Brain pericyte (primary cell): ENCODE results near the gene DNAH8.
"Not testable (repeated sequence)": the region's sequence is repeated elsewhere in the genome, so short reads cannot be mapped to it uniquely, and the experiment has no call there.

ENCODE experiments used
- DNase-seq: peaks from one replicate; pipeline ENCODE4 v3.0.0-alpha.2; 2012; ENCODE audit warnings: low read depth, low spot score

The DNAH8 gene

GRCh38 chr6:38794682-38795081 is 79.6 kb downstream of the DNAH8 start:
- no peak for DNase-seq

- no peak for DNase-seq
These were observed 80.9 kb downstream of the DNAH8 start for GRCh38 chr6:38796006-38796405.

DNA sequence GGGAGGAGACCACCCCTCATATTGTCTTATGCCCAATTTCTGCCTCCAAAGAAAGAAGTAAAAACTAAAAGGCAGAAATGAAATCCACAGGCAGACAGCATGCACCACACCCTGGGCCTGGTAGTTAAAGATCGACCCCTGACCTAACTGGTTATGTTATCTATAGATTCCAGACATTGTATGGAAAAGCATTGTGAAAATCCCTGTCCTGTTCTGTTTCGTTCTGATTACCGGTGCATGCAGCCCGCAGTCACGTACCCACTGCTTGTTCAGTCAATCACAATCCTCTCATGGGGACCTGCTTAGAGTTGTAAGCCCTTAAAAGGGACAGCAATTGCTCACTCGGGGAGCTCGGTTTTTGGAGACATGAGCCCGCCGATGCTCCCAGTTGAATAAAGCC is 81.3 kb downstream of the DNAH8 start:
- not testable (repeated sequence) for DNase-seq

GRCh38 chr6:38796850-38797249 is 81.7 kb downstream of the DNAH8 start:
- no peak for DNase-seq

DNA sequence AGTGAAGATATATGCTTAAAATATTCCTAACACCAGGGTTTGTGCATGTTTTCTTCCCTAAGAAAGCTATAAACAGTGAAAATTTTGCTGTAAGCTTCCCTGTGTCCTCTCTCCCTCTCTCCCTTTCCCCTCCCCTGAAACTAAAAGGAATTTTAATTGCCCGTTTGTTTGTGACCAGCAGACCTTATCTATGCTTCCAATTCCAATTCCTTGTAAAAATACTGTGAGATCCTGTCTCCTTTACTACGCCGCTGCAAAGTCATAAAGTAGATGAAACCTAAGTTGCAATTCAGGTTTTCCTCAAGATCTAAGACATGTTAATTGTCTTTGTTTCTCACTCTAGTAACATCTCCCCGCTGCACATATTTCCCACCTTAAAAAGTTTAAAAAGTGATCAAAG is 82.3 kb downstream of the DNAH8 start:
- no peak for DNase-seq

DNA sequence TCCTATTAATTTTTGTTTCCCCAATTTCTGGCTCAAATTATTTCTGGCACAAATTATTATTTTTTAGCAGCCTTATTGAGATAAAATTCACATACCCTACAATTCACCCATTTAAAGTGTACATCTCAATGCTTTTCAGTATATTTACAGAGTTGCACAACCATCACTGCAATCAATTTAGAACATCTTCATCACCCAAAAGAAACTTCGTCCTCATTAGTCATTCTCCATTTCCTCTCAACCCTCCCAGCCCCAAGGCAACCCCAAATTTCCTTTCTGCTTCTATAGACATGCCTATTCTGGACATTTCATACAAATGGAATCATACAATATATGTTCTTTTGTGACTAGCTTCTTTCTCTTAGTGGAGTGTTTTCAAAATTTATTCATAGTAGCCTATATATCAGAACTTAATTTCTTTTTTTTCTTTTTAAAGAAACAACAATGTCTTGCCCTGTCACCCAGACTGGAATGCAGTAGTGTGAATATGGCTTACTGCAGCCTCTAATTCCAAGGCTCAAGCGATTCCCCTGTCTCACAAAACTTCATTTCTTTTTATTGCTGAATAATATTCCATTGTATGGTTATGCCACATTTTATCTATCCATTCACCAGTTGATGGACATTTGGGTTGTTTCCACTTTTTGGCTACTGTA is 84.5 kb downstream of the DNAH8 start:
- DNase-seq: no peak

DNA sequence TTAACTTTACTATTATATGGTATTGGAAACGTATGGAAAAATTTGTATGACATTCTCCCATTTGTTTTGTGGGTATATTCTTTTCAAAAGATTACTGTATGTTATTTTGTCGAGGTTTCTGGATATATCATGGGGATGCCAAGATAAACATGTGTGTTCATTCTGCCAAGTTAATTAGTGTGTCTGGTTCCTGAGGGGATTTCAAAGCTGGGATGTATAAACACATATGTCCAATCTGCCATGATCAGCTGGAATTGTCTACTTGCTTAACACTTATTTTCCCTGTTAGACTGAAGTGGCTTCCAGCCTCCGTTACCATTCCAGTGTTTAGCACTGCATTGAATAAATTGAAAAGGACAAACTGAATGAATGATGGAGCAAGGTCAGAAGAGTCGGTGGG is 86.2 kb downstream of the DNAH8 start:
- no peak for DNase-seq

DNA sequence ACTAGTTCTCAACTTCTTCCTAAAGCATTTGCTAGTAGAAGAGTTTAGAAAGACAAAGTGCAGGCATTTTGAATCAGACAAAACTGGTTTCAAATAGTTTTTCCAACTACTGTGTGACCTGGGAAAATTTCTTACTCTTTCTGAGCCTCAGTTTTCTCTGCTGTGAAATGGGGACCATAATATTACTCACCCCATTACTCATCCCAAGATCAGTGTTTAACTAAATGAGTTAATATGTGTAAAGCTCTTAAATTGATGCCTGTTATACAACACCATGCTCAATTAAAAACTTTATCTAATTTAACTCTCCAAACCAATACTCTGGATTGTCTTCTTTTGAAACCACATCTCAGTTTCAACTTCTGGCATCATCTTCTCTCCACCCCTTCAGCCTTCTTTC is 87.4 kb downstream of the DNAH8 start:
- DNase-seq: no peak

DNA sequence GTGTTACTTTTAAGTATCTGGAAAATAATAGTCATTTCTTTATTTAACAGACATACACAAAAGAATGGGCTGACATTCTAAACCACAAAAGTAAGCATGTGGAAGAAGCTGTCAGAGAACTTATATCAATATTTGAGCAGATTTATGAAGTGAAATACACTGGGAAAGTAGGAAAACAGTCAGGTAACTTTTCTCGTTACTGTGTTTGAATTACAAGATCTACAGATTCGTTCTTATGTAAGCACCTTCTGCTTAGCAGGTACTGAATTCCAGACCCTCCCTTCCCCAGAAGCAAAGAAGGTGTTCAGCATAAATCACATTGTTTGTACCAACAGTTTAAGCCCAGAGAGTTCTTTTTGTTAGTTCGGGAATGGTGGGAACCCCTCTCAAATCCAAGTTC is 88.0 kb downstream of the DNAH8 start:
- DNase-seq: no peak

DNA sequence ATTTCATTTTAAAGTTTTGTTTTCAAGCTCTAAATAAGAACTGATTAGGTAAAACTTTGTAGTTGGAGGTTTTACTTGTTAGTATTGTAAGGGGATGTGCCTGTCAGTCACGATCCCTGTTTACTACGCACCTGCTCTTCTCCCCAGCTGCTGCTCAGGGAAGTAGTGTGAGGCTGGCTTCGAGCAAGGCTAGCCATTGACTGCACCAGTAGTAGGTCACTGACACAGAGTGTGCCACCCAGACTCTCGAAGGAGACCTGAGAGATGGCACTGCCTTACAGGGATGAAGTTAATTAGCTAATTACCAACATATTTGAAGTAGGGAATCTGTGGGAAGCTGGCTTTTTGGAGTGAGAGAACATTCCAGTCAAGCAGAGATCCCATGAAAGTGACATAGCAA is 89.2 kb downstream of the DNAH8 start:
- no peak for DNase-seq

DNA sequence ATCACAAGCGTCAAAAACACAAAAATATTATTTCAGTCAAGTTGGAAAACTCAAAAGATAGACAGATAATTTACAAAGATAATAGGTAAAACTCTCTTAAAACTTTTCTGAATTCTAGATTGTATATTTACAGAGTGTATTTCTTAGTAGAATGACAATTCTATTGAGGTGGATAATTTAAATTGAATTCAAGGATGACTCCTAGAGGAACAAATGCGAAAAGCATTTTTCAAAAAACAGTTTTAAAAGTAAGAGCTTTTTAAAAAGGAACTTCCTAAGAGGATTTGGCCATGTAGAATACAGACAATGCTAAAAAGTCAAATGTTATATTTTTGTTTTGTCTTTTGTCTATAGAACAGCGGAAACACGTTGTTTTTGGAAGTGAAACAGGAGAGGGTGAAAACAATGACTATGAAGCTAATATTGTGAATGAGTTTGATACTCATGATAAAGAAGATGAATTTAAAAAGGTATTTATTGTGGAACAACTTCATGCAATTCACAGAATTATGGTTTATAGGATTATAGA is 90.1 kb downstream of the DNAH8 start:
- DNase-seq: no peak

DNA sequence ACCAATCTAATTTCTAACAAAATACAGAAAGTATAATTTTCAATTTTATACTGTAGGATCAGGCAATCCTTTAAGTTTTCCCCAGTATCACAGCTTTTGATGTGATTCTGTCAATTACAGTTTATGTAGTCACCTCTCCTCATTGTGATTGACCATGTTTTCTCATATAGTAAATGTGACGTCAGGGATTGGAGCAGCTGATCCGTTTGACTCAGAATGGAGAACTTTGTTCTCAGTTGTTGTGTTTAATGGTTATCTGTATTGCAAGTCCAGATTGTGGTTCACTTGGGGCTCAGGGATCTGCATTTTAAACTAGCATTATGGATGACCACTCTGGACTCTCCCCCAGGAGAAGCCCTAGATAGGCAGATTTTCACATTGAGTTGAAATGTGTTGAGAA is 90.6 kb downstream of the DNAH8 start:
- no peak for DNase-seq

DNA sequence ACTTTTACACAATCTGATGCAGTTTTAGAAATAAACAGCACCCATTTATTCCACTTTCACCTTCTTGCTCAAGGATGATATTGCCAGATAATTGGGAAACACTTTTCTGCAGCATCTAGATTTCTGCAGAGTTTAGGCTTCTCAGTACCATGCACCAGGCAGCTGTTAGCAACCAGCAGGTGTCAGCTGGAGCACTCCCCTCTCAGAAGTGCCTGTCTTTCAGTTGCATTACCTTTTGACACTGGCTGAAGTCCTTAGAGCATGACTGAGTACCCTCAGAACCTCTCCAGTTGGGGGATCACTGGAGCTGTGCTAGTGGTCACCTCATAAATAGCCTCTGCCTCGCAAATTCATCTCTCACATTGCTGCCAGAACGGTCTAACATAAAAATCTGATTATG is 91.2 kb downstream of the DNAH8 start:
- DNase-seq: no peak

GRCh38 chr6:38806833-38807232 is 91.7 kb downstream of the DNAH8 start:
- no peak for DNase-seq

DNA sequence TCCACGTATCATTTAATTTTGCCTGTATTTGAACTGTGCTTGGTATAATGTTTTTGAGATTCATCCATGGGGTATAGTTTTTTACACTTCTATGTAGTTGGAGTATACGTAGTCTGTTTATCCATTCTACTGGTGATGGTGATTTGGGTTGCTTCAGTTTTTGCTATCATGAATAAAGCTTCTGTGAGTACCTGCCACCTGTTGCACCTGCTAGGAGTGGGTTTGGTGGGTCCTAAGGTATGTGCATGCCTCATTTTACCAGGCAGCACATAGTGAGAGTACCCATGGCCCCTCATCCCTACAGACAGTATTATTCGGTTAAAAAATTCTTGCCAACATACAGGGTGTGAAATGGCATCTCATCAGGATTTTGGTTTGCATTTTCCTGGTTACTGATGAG is 92.9 kb downstream of the DNAH8 start:
- DNase-seq: no peak

GRCh38 chr6:38813041-38813823 is 98.1 kb downstream of the DNAH8 start:
- DNase-seq: no peak

- no peak for DNase-seq
These were observed 99.7 kb downstream of the DNAH8 start for GRCh38 chr6:38814761-38815160.

DNA sequence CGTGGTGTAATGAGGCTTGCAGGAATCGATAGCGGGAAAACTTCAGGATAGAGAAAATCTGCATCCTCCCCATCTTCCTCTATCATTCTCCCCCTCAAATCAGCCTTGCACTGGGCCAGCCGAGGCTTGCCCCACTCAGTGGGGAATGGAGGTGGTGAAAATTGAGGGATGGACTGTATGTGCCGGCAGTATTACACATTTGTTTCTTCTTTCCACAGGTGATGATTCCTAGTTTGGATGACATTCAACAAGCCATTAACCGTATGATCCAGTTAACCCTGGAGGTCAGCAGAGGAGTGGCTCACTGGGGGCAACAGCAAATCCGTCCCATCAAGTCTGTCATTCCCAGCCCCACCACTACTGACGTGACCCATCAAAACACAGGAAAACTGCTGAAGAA is 100.1 kb downstream of the DNAH8 start:
- no peak for DNase-seq

DNA sequence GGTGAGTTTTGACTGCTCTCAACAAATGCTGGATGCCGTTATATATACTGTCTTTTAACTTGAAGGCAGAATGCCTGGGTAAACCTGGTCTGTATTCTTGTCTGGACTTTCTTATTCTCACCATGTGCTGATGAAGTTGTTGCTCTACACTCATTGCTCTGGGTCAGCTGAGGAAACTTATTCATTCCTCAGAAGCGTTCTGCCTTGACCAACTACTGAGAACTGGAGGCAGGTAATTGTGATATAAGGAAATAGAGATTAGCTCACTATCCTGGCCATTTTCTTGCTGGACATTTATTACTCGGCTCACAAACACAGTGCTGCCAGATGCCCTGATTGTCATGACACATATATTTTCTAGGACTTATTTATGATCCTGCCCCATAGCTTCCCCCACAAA is 103.6 kb downstream of the DNAH8 start:
- DNase-seq: no peak

DNA sequence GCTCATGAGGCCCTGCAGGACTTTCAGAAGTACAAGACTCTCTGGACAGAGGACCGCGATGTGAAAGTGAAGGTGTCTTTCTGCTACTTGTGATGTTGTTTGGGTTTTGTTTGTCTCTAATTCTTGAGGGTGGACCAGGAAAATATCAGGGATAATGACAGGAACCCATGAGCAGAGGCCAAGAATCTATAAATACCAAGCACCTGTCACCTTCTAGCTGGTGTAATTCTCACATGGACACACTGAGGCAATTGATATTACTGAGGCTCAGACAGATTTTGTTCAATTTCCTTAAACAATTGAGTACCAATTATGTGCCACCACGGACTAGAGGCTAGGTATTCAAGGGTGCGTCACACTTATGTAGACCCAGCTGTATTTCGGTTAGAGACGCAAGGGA is 107.9 kb downstream of the DNAH8 start:
- DNase-seq: no peak

DNA sequence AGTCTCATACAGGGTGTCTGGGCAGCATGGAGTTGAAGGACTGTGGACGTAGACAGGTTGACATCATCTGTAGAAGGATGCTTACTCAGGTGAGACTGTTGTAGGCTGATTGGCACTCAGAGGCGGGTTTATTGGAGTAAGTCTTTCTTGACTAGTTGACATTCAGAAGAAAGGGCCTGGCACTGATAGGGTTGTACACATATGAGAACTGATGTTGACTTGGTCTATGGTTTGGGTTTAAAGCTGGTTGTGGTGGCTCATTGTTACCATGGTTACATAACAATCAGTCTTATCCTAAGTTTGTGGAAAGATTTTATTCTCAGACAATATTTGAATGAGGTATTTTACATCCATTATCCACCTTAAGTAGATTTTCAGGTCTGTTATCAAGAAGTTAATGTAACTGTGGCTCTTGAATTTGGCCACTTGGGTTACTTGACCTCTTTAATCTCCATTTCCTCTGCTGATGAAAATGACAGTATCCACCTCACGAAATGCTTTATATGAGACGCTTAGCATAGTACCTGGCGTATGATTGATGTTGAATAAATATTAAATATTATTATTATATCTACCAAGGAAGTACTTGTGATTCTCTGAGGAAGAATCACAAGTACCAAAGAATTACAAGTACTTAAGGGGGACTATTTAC is 109.3 kb downstream of the DNAH8 start:
- DNase-seq: no peak

DNA sequence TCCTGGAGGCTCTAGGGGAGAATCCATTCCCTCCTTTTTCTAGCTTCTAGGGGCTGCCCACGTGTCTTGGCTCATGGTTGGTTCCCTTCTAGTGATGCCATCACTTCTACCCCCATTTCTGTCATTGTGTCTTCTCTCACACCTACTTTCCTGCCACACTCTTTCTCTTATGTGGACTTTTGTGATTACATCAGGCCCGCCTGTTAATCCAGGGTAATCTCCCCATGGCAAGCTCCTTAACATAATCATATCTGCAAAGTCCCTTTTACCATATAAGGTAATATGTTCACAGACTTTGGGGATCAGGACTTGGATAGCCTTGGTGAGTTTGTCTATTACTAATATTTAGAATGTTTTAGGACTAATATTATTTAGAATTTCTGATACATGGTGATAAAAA is 111.9 kb downstream of the DNAH8 start:
- no peak for DNase-seq

GRCh38 chr6:38831865-38832264 is 116.8 kb downstream of the DNAH8 start:
- no peak for DNase-seq
